GM21390 (cell line): ENCODE data around the gene UPK3A.
A peak's percentile ranks its signal among the peaks of the same experiment; 100 is the strongest.

ENCODE experiments used
- ATAC-seq: cut with Tn5 transposase; IDR thresholded peaks from one replicate; pipeline ENCODE4 v1.9.1; 2021; ENCODE audit not compliant: unreplicated experiment

Gene UPK3A

GRCh38 chr22:45284705-45285262 lies at the start of gene UPK3A:
TSS of gene UPK3A (plus strand) at chr22:45284949. CDS start at chr22:45285014, 65 bp downstream.
- ATAC-seq, result no peak

- ATAC-seq, result peak; percentile 87
Observed at GRCh38 chr22:45235101-45235777, 49.5 kb upstream of the UPK3A start.

GRCh38 chr22:45235851-45236342 lies 48.9 kb upstream of the UPK3A start:
- peak; percentile 10 for ATAC-seq

- ATAC-seq, result no peak
Observed at GRCh38 chr22:45237065-45237990, 47.4 kb upstream of the UPK3A start.

GRCh38 chr22:45238076-45238956 lies 46.4 kb upstream of the UPK3A start:
- no peak for ATAC-seq

GRCh38 chr22:45238957-45239680 lies 45.6 kb upstream of the UPK3A start:
- ATAC-seq, result no peak

- no peak for ATAC-seq
Observed at GRCh38 chr22:45239681-45240051, 45.1 kb upstream of the UPK3A start.

- no peak for ATAC-seq
Observed at GRCh38 chr22:45240104-45240809, 44.5 kb upstream of the UPK3A start.

- ATAC-seq, result no peak
Observed at GRCh38 chr22:45240810-45241631, 43.7 kb upstream of the UPK3A start, which contains the start of gene KIAA0930. TSS of gene KIAA0930 (minus strand) at chr22:45240894. CDS start at chr22:45240703, 191 bp downstream.

GRCh38 chr22:45242778-45243191 lies 42.0 kb upstream of the UPK3A start:
- no peak for ATAC-seq

- ATAC-seq, result no peak
Observed at GRCh38 chr22:45244916-45245315, 39.8 kb upstream of the UPK3A start.

- ATAC-seq, result no peak
Observed at GRCh38 chr22:45246060-45246985, 38.4 kb upstream of the UPK3A start.

- peak; percentile 68 for ATAC-seq
Observed at GRCh38 chr22:45248832-45249561, 35.8 kb upstream of the UPK3A start.

- no peak for ATAC-seq
Observed at GRCh38 chr22:45251825-45252224, 32.9 kb upstream of the UPK3A start.

GRCh38 chr22:45253039-45253641 lies 31.6 kb upstream of the UPK3A start:
- no peak for ATAC-seq

- ATAC-seq, result no peak
Observed at GRCh38 chr22:45254388-45254787, 30.4 kb upstream of the UPK3A start.
